Right renal cortex interstitium (tissue), 3 donors: ENCODE measurements around the gene NRDC. TPM values are rescaled to one million over a fixed set of nuclear protein-coding genes. Genes with fewer than 3 reads are reported as not detected.

ENCODE experiments used
- DNase-seq, 3 donors: peaks; one replicate each; pipeline ENCODE4 v3.0.0-alpha.2; 2013; ENCODE audit warnings: low read depth in 3 of 3, low spot score in 2 of 3
- polyA plus RNA-seq, 3 donors: library from polyadenylated mRNA; unstranded; fragments of 120-200 nt; gene quantifications; one replicate each; pipeline ENCODE4 v1.2.1, GENCODE V29; 2013; ENCODE audit not compliant: insufficient read length in 3 of 3

The NRDC gene
- polyA plus RNA-seq, 3 donors, result 130 to 133 (median 130) TPM

- DNase-seq, result no peak
Measured at GRCh38 chr1:51784997-51785421, 93.5 kb downstream of the NRDC start.

DNA sequence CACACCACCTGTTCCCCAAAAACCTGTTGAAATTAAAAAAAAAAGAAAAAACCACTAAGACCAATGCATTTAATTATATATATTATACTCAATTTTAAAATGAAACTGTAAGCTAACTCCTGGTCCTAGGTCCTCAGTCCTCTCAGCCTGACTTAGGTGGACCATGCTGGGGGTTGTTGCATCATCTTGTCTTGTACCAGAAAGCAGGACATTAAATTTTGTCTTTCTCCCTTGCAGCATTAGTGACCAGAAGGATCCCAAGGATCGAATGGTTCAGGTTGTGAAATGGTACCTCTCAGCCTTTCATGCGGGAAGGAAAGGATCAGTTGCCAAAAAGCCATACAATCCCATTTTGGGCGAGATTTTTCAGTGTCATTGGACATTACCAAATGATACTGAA lies 97.6 kb downstream of the NRDC start:
- DNase-seq, result no peak

GRCh38 chr1:51776408-51776807 lies 102.1 kb downstream of the NRDC start:
- no peak for DNase-seq

- DNase-seq, result peak; percentile 21 to 45 (median 36)
Measured at GRCh38 chr1:51768971-51769588, 109.4 kb downstream of the NRDC start.

GRCh38 chr1:51761351-51761750 lies 117.2 kb downstream of the NRDC start:
- no peak for DNase-seq

- DNase-seq, result no peak
Measured at GRCh38 chr1:51760872-51761271, 117.7 kb downstream of the NRDC start.

- no peak for DNase-seq
Measured at GRCh38 chr1:51758310-51758709, 120.2 kb downstream of the NRDC start.

GRCh38 chr1:51756290-51756689 lies 122.2 kb downstream of the NRDC start:
- no peak for DNase-seq

DNA sequence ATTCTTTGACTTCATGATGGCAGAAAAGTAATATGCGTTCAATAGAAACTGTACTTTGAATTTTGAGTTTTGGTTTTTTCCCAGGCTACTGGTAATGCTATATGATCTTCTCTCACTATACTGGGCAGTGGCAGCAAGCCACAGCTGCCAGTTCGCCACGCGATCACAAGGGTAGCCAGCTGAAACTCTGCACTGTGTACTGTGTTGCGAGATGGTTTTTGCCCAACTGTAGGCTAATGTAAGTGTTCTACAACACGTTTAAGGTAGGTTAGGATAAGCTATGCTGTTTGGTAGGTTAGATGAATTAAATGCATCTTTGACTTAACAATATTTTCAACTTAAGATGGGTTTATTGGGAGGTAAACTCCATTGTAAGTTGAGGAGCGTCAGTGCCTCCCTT lies 123.1 kb downstream of the NRDC start:
- DNase-seq, result no peak

DNA sequence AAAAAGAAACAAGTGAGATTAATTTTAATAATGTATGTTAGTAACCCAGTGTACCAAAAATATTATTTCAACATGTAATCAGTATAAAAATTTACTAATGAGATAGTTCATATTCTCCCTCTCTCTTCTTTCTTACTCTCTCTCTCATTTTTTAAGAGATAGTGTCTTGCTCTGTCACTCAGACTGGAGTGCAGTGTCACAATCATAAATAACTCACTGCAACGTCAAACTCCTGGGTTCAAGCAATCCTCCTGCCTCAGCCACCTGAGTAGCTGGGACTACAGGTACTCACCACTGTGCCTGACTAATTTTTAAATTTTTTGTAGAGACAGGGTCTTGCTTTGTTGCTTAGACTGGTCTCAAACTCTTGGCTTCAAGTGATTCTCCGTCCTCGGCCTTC lies 123.9 kb downstream of the NRDC start:
- no peak for DNase-seq

DNA sequence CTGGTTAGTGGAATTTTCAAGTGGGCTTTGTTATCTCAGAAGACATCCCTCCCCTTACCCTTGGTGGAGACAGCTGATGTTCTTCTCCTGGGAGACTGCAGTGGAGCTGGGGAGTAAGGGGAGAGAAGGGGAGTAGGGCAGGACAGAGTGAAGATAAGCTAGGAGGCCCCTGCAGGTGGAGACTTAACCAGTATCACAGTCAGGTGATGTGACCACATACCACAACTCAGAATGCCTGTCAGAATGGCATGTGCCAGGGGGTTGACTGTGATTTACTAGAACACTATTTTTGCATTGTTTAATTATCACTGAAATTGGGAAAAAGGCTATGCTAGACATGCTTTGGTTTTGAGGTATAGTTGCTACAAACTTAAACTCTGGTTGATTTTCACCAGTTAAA lies 124.6 kb downstream of the NRDC start:
- no peak for DNase-seq

DNA sequence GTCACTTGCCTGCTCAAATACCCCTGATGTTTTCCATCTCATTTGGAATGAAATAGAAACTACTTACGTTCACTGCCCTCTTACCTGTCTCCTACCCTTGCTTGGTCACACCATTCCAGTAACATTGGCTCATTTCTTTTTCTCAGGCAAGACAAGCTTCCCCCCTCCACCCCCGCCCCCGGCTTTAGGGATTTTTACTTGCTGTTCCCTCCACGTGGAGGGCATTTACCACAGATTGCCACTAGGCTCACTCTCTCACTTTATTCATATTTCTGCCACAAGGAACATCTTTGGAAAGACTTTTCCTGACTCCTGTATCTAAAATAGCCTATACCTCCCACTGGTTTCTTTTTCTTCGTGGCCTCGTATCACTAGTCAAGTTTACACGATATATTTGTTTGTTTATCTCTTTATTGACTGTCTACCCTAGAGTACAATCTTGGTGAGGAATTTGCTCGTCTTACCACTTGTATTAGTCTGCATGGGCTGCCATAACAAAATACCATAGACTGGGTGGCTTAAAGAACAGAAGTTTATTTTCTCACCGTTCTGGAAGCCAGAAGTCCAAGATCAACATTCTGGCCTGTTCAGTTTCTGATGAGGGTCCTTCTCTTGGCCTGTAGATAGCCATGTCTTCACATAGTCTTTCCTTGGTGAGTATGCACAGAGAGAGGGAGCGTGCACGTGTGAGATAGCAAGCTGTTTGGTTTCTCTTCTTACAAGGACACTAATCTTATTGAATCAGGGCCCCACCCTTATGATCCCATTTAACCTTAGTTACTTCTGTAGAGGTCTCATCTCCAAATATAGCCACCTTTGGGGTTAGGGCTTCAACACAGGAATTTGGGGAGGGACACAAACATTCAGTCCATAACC lies 126.2 kb downstream of the NRDC start:
- no peak for DNase-seq

DNA sequence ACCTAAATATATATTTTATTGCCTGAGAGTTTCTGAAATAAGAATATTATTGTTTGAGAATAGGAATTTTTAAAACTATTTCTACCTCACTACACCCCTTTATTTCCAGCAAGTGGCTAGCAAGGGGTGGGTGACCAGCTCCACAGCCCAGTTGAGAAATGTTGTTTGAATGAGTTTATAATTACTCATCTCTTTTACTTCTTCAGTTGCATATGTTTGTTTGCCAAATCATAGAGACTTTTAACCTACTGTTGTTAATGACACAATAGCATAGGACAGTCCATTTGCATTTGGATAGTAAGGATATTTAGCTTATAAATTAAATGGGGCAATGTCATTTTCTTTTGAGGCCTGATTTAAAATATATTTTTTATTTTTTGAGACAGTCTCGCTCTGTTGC lies 127.8 kb downstream of the NRDC start:
- no peak for DNase-seq

- DNase-seq, result no peak
Measured at GRCh38 chr1:51750218-51750617, 128.3 kb downstream of the NRDC start.

DNA sequence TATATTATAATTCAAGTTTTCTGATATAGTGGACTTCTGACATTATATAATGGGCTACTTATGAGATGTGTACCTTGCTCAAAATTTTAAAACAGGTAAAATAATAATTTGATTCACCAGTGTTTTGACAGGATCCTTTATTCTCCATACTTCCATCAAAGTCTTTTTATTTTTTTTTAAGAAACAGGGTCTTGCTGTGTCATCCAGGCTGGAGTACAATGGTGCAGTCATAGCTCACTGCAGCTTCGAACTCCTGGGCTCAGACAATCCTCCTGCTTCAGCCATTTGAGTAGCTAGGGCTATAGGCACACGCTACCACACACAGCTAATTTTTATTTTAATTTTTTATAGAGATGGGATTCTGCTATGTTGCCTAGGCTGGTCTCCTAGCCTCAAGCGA lies 129.4 kb downstream of the NRDC start:
- no peak for DNase-seq

GRCh38 chr1:51745304-51745570 lies 133.3 kb downstream of the NRDC start:
- no peak for DNase-seq

GRCh38 chr1:51744506-51745303 lies 133.8 kb downstream of the NRDC start:
- DNase-seq, result no peak

- DNase-seq, result no peak
Measured at GRCh38 chr1:51741121-51741681, 137.3 kb downstream of the NRDC start.

- no peak for DNase-seq
Measured at GRCh38 chr1:51740652-51741051, 137.9 kb downstream of the NRDC start.
